Nasal cavity respiratory epithelium epithelial cell of viscerocranial mucosa (primary cell): ENCODE results near the gene PLD3. TPM values are rescaled to one million over a fixed set of nuclear protein-coding genes. Genes with fewer than 3 reads are reported as not detected.

Experiments used
- total RNA-seq: library from RNA; depleted of rRNA; stranded (reverse); fragments of >200 nt; gene quantifications from 2 replicates; pipeline ENCODE4 v1.2.3, GENCODE V29; 2014

The PLD3 gene, protein sequence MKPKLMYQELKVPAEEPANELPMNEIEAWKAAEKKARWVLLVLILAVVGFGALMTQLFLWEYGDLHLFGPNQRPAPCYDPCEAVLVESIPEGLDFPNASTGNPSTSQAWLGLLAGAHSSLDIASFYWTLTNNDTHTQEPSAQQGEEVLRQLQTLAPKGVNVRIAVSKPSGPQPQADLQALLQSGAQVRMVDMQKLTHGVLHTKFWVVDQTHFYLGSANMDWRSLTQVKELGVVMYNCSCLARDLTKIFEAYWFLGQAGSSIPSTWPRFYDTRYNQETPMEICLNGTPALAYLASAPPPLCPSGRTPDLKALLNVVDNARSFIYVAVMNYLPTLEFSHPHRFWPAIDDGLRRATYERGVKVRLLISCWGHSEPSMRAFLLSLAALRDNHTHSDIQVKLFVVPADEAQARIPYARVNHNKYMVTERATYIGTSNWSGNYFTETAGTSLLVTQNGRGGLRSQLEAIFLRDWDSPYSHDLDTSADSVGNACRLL
- 196 and 385 TPM in 2 replicates for total RNA-seq

GRCh38 chr19:40348125-40348913, at the start of gene PLD3, which contains the start of gene C19orf47:
PLD3 (plus strand) TSS chr19:40348695; CDS start chr19:40366484, 17,789 bp downstream.
C19orf47 (minus strand) TSS chr19:40348397; CDS start chr19:40341857, 6,540 bp downstream.

DNA sequence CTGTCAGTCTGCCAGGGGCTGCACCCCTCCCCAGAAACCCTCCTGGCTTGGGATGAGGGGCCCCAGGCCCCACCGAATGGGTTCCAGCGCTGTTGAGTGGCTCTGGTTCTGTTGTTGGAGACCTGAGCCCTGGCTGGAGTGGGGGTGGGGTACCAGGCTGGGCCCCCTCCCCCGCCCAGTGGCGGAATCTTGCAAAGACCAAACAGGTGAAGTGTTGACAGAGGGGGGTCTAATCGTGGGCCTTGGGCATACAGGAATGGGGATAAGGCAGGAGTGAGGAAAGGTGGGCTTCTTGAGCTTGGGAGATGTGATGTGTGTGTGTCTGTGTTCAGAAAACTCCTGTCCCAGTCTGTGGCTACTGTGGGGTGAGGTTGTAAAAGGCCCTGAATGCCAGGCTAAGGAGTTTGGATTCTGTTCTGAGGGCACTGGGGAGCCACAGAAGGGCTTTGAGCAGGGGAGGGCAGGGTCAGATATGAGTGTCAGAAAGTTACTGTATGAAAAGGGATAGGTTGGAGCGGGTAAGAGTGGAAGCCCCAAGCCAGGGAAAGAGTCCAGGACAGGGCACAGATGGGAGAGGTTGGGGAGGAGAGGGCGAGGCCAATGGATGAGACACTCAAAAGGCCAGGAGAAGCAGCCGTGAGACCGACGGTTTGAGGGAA, 41.7 kb downstream of the PLD3 start, which contains the start of gene HIPK4:
Gene HIPK4 (minus strand): TSS at position 98 of the 659 bp plus-strand sequence. CDS start 279 bp downstream, outside the sequence.

DNA sequence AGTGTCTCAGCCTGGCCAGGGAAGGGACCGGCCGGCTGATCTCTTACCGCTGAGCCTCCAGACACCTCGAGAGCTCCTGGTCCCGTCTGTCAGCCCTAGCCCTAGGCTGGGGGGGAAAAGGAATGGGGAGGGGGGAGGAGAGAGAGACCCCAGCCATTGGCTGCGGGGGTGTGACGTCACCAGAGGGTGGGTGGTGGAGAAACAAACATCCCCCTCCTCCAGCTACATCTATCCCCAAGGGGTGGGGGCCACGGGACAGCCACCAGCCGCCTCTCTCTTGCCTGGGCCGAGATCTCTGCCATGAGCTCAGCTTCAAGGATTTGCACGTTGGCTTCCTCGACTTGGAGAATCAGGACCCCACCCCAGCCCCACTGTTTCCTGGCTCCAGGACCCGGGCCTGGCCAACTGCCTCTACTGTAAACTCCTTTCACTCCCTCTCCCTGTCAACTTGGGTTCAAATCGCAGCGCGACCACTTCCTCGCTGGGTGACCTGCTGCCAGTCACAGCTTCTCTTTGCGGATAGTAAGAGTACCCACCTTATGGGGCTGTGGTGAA, 64.9 kb downstream of the PLD3 start, which contains the start of gene PRX:
Gene PRX (minus strand): TSS at position 88 of the 555 bp plus-strand sequence. CDS start 5,446 bp downstream, outside the sequence.

GRCh38 chr19:40425450-40426287, 77.2 kb downstream of the PLD3 start, which contains the start of gene SERTAD1:
SERTAD1 (minus strand) TSS chr19:40425992; CDS start chr19:40423546, 2,446 bp downstream.

Other genes starting within 250 kb of the PLD3 start
- 10.6 and 13.6 TPM in 2 replicates for gene MAP3K10, start 157.3 kb upstream of the PLD3 start, total RNA-seq
- under 0.01 TPM in 1 of 2 replicates, not detected in the other for gene TTC9B, start 130.3 kb upstream of the PLD3 start, total RNA-seq
- under 0.01 and 0.07 TPM in 2 replicates for gene CCNP, start 122.0 kb upstream of the PLD3 start, total RNA-seq
- gene AKT2, start 63.4 kb upstream of the PLD3 start, total RNA-seq, result 58.1 and 79.5 TPM in 2 replicates
- 5.8 and 10.4 TPM in 2 replicates for gene C19orf47, start 298 bp upstream of the PLD3 start, total RNA-seq
- gene HIPK4, start 41.5 kb downstream of the PLD3 start, total RNA-seq, result under 0.01 and 0.07 TPM in 2 replicates
- 1.4 and 2.6 TPM in 2 replicates for gene PRX, start 64.7 kb downstream of the PLD3 start, total RNA-seq
- gene SERTAD1, start 77.3 kb downstream of the PLD3 start, total RNA-seq, result 22.6 and 31.1 TPM in 2 replicates
- 17.7 and 20.8 TPM in 2 replicates for gene SERTAD3, start 95.6 kb downstream of the PLD3 start, total RNA-seq
- 178 and 418 TPM in 2 replicates for gene BLVRB, start 117.0 kb downstream of the PLD3 start, total RNA-seq
- 0.36 and 1.4 TPM in 2 replicates for gene SPTBN4, start 118.3 kb downstream of the PLD3 start, total RNA-seq
- gene SHKBP1, start 228.2 kb downstream of the PLD3 start, total RNA-seq, result 55.9 and 57.1 TPM in 2 replicates